Brain microvascular endothelial cell (primary cell): Measurements from ENCODE around the gene ID3.

Experiments
- DNase-seq: peaks from one replicate; pipeline ENCODE4 v3.0.0-alpha.2; 2020
- H3K27ac ChIP-seq: fragments of 250-450 bp; sonication (Bioruptor Pico); 2 replicates; pipeline ENCODE4 v1.5.1; 2020; ENCODE audit warnings: mild to moderate bottlenecking, moderate library complexity
- H3K27me3 ChIP-seq: fragments of 250-450 bp; sonication (Bioruptor Pico); replicated peaks from 2 replicates; pipeline ENCODE4 v1.5.1; 2020; ENCODE audit warnings: mild to moderate bottlenecking
- H3K36me3 ChIP-seq: fragments of 250-450 bp; sonication (Bioruptor Pico); replicated peaks from 2 replicates; pipeline ENCODE4 v1.5.1; 2020; ENCODE audit warnings: mild to moderate bottlenecking
- H3K4me3 ChIP-seq: 2 replicates; pipeline ENCODE4 v1.5.1; 2011; ENCODE audit warnings: low read depth, mild to moderate bottlenecking, control low read depth, low read length, moderate library complexity
- CTCF ChIP-seq: IDR thresholded peaks from 2 replicates; pipeline ENCODE4 v1.5.1; 2011; ENCODE audit warnings: low read depth, mild to moderate bottlenecking, moderate library complexity, low read length, control low read depth, inconsistent platforms; ENCODE audit errors: missing control alignments
- in situ Hi-C: cut with HindIII; loops from 2 replicates; pipeline ENCODE4 v1.10.0; 2017; ENCODE audit warnings: low sequenced_read_pairs, low pct_ligation_motif_present

The ID3 gene

GRCh38 chr1:23581219-23581618 lies 21.9 kb upstream of the ID3 start:
- peak overlapping the region; percentile 83 for H3K27ac ChIP-seq
- in situ Hi-C loops: no loop called here
- TF ChIP-seq CTCF: no peak

GRCh38 chr1:23578997-23579363 lies 19.7 kb upstream of the ID3 start:
- TF ChIP-seq CTCF: no peak
- H3K27me3 ChIP-seq: no peaks in the 10 kb centered on the region
- H3K4me3 ChIP-seq: no peak overlapping the region
- peak; percentile 52 for DNase-seq
- no peaks in the 10 kb centered on the region for H3K36me3 ChIP-seq
- in situ Hi-C loops: no loop called here
- H3K27ac ChIP-seq: peak overlapping the region; percentile 99

More at GRCh38 chr1:23581219-23581618, 21.9 kb upstream of the ID3 start:
- no peaks in the 10 kb centered on the region for H3K27me3 ChIP-seq
- peak; percentile 91 for DNase-seq
- no peak overlapping the region for H3K4me3 ChIP-seq
- no peaks in the 10 kb centered on the region for H3K36me3 ChIP-seq

- in situ Hi-C loops: no loop called here
- peak overlapping the region; percentile 99 for H3K27ac ChIP-seq
- DNase-seq: peak; percentile 53
- no peak for TF ChIP-seq CTCF
- H3K27me3 ChIP-seq: no peaks in the 10 kb centered on the region
- no peak overlapping the region for H3K4me3 ChIP-seq
- no peaks in the 10 kb centered on the region for H3K36me3 ChIP-seq
Measured at GRCh38 chr1:23578311-23578996, 19.2 kb upstream of the ID3 start.

- H3K4me3 ChIP-seq: peak overlapping the region; percentile 33
- H3K36me3 ChIP-seq: no peaks in the 10 kb centered on the region
- DNase-seq: peak; percentile 99
- peak overlapping the region; percentile 99 for H3K27ac ChIP-seq
- in situ Hi-C loops: no loop called here
- no peaks in the 10 kb centered on the region for H3K27me3 ChIP-seq
- TF ChIP-seq CTCF: no peak
Measured at GRCh38 chr1:23577056-23578004, 18.0 kb upstream of the ID3 start.

GRCh38 chr1:23576338-23577055 lies 17.2 kb upstream of the ID3 start:
- H3K4me3 ChIP-seq: peak overlapping the region; percentile 33
- no peak for DNase-seq
- in situ Hi-C loops: no loop called here
- TF ChIP-seq CTCF: no peak
- H3K36me3 ChIP-seq: no peaks in the 10 kb centered on the region
- H3K27ac ChIP-seq: peak overlapping the region; percentile 99
- H3K27me3 ChIP-seq: no peaks in the 10 kb centered on the region
